HG03439 (cell line): ENCODE measurements around the gene XK.

Experiments used
- ATAC-seq: cut with Tn5 transposase; IDR thresholded peaks from one replicate; pipeline ENCODE4 v1.9.1; 2021; ENCODE audit warnings: mild to moderate bottlenecking, moderate library complexity; ENCODE audit not compliant: unreplicated experiment

XK gene

DNA sequence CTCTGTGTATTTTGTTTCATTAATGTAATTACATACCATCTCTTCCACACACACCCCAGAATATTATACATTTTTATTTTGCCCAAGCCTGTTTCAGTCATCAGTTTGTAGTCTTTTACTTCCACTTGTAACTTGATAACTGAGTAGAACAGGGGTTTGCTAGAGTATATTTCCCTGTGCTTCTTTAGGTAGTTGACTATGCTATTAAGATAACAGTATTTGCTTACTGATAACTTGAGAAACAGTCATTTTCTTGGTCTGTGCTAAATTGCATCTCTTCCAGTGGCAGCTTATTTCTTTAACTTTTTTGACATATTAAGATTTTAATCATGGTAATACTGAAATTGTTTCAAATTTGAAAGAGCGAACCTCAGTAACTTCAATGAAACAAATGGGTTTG is 7.0 kb upstream of the XK start:
- no peak for ATAC-seq

- no peak for ATAC-seq
Measured at GRCh38 chrX:37679230-37679629, 6.4 kb upstream of the XK start.

GRCh38 chrX:37679888-37680287 is 5.7 kb upstream of the XK start:
- no peak for ATAC-seq

- ATAC-seq = no peak
Measured at GRCh38 chrX:37684426-37684825, 1.2 kb upstream of the XK start.

GRCh38 chrX:37684973-37685372 is 618 bp upstream of the XK start:
- ATAC-seq = no peak

DNA sequence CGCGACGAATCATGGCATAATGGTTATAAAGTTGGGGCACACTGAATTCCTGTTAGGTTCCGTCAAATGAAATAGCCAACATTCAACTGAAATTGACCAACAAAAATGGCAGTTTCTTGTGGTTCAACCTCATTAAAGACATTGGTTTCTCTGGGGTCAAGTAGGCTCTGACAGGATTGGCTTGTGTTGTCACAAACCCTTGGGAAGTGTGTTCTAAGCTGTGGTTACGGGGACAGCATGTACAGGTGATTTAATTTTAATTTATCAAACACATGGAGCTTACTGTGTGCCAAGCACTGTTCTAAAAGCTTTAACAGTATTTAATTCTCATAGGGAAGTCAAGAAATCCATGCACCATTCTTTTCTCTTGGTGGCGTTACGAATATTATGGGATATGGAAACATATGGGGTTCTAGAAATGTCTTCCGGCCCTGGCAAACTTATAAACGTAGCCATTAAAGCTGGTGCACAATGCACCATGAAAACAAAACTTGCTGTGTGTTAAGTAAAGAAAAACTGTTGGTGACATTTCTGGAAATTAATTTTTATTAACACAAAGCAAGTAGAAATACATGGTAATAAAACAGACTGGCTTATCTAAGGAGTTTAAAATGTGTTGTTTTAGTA is 891 bp downstream of the XK start:
- no peak for ATAC-seq

- no peak for ATAC-seq
Measured at GRCh38 chrX:37686996-37687395, 1.4 kb downstream of the XK start.

- ATAC-seq = no peak
Measured at GRCh38 chrX:37690119-37690518, 4.5 kb downstream of the XK start.

DNA sequence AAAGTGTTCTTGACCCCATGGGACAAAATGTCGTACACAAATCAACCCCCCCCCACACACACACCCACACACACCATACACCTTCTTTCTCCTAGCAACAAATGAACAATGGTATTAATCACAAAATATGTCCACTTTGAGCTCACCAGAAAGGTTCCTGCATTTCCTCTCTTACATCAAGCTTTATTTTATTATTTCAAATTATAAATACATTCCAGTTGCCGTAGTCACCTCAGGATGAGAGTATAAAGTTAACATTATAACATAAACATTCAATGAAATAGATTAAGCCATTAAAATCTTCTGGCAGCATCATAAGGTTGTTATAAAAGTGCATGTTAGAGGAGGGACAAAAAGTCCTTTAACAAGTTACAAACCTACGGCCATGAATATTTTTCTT is 7.3 kb downstream of the XK start:
- no peak for ATAC-seq

- ATAC-seq = no peak
Measured at GRCh38 chrX:37697169-37697760, 11.7 kb downstream of the XK start.

GRCh38 chrX:37701588-37701987 is 16.0 kb downstream of the XK start:
- ATAC-seq = no peak

DNA sequence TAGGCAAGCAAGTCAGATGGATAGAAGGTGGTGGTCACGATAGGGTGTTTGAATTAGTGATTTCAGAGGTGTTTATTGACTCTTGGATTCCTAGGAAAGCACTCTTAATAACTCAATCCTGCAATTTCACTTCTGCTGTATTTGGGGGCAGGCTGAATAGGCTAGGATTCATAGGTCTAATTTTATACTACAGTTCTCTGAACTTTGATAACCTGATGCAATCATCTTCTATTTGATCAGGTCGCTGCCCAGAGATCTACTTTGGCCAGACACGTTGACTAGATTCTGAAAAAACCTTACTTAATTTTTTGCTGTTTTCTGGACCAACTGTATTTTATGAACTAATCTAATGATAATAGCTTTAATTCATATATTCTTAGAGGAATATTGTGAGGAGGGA is 26.4 kb downstream of the XK start:
- no peak for ATAC-seq

DNA sequence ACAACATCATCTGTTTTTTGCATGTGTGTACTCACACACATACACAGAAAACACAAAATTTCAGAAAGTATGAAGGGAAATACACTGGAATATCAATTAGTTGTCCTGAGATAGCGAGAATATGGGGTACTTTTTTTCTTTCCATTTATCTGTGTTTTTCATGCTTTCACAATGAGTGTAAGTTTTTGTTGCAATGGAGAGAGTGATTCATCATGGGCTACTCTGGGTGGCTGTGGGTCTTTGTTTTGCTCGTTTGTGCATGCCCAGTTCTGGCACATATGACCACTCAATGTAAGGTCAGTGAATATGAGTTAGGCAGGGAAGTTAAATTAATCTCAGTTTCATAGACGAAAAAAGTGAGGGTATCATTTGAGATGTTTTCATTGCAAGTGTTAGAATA is 26.9 kb downstream of the XK start:
- no peak for ATAC-seq

GRCh38 chrX:37714479-37714878 is 28.9 kb downstream of the XK start:
- ATAC-seq = no peak

- no peak for ATAC-seq
Measured at GRCh38 chrX:37716602-37717001, 31.0 kb downstream of the XK start.

- no peak for ATAC-seq
Measured at GRCh38 chrX:37717708-37718107, 32.1 kb downstream of the XK start.

DNA sequence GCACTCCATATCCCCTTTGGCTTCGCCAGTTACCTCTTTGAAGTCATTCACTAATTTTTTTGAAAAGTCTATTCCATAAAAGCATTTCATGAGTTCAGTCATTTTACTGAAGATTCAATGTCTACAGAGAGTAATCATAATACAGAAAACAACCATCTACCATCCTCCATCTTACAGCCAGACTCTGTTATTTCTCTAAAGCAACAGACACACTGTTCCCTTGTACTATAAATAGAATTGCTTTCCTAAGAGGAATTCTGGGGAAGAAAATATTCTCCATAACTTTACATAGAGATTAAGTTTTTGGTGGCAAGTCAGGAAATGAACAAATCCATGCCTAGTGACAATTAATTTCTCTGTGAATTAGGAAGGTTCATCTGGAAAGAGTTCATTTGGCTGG is 37.0 kb downstream of the XK start:
- ATAC-seq = no peak

- no peak for ATAC-seq
Measured at GRCh38 chrX:37726346-37726745, 40.8 kb downstream of the XK start.

DNA sequence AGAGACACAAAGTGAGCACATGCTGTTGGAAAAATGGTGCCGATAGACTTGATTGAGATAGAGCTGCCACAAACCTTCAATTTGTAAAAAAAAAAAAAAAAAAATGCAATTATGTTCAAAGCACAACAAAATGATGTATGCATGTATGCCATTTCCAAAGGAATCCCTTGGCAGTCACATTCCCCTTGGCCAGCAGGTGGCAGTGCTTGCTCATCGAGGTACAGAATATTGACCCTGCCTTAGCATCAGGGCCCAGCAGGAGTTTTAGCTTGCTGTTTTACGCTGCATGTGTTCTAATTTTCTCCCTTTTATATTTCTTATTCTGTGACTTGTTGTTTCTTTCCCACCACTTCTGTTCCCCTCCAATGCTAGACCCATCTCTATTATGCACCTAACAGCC is 59.8 kb downstream of the XK start:
- ATAC-seq = peak; percentile 55

- ATAC-seq = peak; percentile 28
Measured at GRCh38 chrX:37745835-37746217, 60.2 kb downstream of the XK start.

DNA sequence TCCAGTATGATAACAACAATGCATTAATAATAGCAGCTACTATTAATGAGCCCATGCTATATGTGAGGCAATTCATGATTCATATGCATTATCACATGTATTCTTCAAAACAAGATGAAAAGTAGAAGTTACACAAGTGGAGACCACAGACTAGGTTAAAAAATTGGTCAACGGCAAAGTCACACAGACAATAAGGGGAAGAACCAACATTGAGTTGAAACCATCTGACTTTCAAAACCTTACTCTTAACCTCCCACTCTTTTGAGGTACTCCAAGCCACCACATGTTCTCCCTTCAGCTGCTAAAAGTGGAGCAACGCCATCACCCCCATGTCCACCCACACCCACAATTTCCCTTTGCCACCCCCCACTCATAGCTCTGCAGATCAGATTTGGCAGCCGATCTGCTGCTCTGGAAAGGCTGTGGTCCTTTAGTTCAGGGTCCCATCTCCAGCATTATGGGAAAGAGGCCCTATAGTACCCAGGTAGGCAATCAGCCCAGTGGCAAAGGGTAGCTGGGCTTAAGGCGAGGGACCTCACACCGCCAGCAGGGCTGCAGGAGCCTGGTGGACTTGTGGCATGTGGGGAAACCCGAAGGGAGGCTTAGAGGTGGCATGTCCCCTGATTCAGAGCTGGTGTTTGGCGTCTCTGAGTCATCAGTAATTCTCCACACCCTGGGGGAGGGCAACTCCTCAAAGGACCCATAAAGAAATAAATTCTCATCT is 60.8 kb downstream of the XK start:
- ATAC-seq = peak; percentile 94

GRCh38 chrX:37746951-37747350 is 61.4 kb downstream of the XK start:
- ATAC-seq = no peak

GRCh38 chrX:37752281-37752680 is 66.7 kb downstream of the XK start:
- no peak for ATAC-seq
